Activated T-cell treated with anti-CD3 and anti-CD28 coated beads, Interleukin-2, amount 50 U/mL, for 4 hours (primary cell): ENCODE data around the gene MS4A7. TPM values are rescaled to one million over a fixed set of nuclear protein-coding genes. Genes with fewer than 3 reads are reported as not detected.
A peak's percentile ranks its signal among the peaks of the same experiment; 100 is the strongest.
"Not testable (repeated sequence)": the region's sequence is repeated elsewhere in the genome, so short reads cannot be mapped to it uniquely, and the experiment has no call there.

Experiments
- ATAC-seq, 2 donors: fragments of 200-7000 bp; cut with Tn5 transposase; one replicate each; pipeline ENCODE4 v1.10.0; 2021
- DNase-seq: peaks from one replicate; pipeline ENCODE4 v3.0.0-alpha.2; 2020
- H3K27me3 Mint-ChIP-seq: one replicate; pipeline ENCODE4 v1.8.0; 2021; ENCODE audit warnings: low read depth, mixed read lengths
- H3K36me3 Mint-ChIP-seq: one replicate; pipeline ENCODE4 v1.8.0; 2022; ENCODE audit warnings: mixed read lengths; ENCODE audit not compliant: insufficient read depth
- H3K4me1 Mint-ChIP-seq: one replicate; pipeline ENCODE4 v1.8.0; 2021; ENCODE audit warnings: low read depth, mixed read lengths
- H3K4me3 Mint-ChIP-seq: one replicate; pipeline ENCODE4 v1.8.0; 2021; ENCODE audit warnings: mild to moderate bottlenecking, moderate library complexity, mixed read lengths
- H3K9me3 Mint-ChIP-seq: one replicate; pipeline ENCODE4 v1.8.0; 2021; ENCODE audit warnings: mixed read lengths
- total RNA-seq, 3 donors: library from RNA; stranded (reverse); gene quantifications; one replicate each; pipeline ENCODE4 v1.2.1, GENCODE V29; 2021

Gene MS4A7
- total RNA-seq, 3 donors from 2014 or later = 0.14 to 0.45 TPM; not detected in 1

GRCh38 chr11:60362241-60362640 lies 16.1 kb upstream of the MS4A7 start:
- H3K4me1 Mint-ChIP-seq = peaks cover 3% of the 10 kb centered on the region
- no peaks in the 10 kb centered on the region for H3K9me3 Mint-ChIP-seq
- no peaks in the 10 kb centered on the region for H3K36me3 Mint-ChIP-seq
- H3K4me3 Mint-ChIP-seq = no peak overlapping the region
- H3K27me3 Mint-ChIP-seq = peaks cover 15% of the 10 kb centered on the region
- DNase-seq (no peak), ATAC-seq (no peak)

- DNase-seq (peak; percentile 30), ATAC-seq (peak; percentile 43 to 69)
- Mint-ChIP-seq H3K36me3 (no peaks in the 10 kb centered on the region), H3K27me3 (peaks cover 17% of the 10 kb centered on the region), H3K4me3 (peak overlapping the region; percentile 1), H3K4me1 (peaks cover 3% of the 10 kb centered on the region), H3K9me3 (no peaks in the 10 kb centered on the region)
Observed at GRCh38 chr11:60363542-60364470, 14.5 kb upstream of the MS4A7 start.

- H3K36me3 Mint-ChIP-seq, ATAC-seq, H3K4me1 Mint-ChIP-seq, DNase-seq, H3K9me3 Mint-ChIP-seq, H3K4me3 Mint-ChIP-seq: not testable (repeated sequence)
- peaks cover 20% of the 10 kb centered on the region for H3K27me3 Mint-ChIP-seq
Observed at GRCh38 chr11:60366262-60366904, 11.9 kb upstream of the MS4A7 start.

- DNase-seq = no peak
- peak; percentile 43 to 47 for ATAC-seq
Observed at GRCh38 chr11:60367009-60367408, 11.3 kb upstream of the MS4A7 start.

GRCh38 chr11:60367896-60368295 lies 10.4 kb upstream of the MS4A7 start:
- ATAC-seq (no peak), DNase-seq (no peak)
- no peaks in the 10 kb centered on the region for H3K36me3 Mint-ChIP-seq
- no peak overlapping the region for H3K4me3 Mint-ChIP-seq
- H3K9me3 Mint-ChIP-seq = no peaks in the 10 kb centered on the region
- H3K27me3 Mint-ChIP-seq = peaks cover 20% of the 10 kb centered on the region
- peaks cover 3% of the 10 kb centered on the region for H3K4me1 Mint-ChIP-seq

More at GRCh38 chr11:60367009-60367408, 11.3 kb upstream of the MS4A7 start:
- Mint-ChIP-seq H3K4me3 (no peak overlapping the region), H3K36me3 (no peaks in the 10 kb centered on the region), H3K27me3 (peaks cover 20% of the 10 kb centered on the region), H3K9me3 (no peaks in the 10 kb centered on the region), H3K4me1 (peaks cover 3% of the 10 kb centered on the region)

GRCh38 chr11:60370252-60370810 lies 8.0 kb upstream of the MS4A7 start:
- ATAC-seq = no peak
- DNase-seq = no peak
- Mint-ChIP-seq H3K4me1 (no peaks in the 10 kb centered on the region), H3K27me3 (peaks cover 11% of the 10 kb centered on the region), H3K9me3 (no peaks in the 10 kb centered on the region), H3K36me3 (no peaks in the 10 kb centered on the region), H3K4me3 (no peak overlapping the region)

- Mint-ChIP-seq H3K4me1 (no peaks in the 10 kb centered on the region), H3K9me3 (no peaks in the 10 kb centered on the region), H3K4me3 (no peak overlapping the region), H3K27me3 (peaks cover 14% of the 10 kb centered on the region), H3K36me3 (no peaks in the 10 kb centered on the region)
- no peak for ATAC-seq
- no peak for DNase-seq
Observed at GRCh38 chr11:60370811-60371298, 7.5 kb upstream of the MS4A7 start.

- H3K4me3 Mint-ChIP-seq = no peak overlapping the region
- H3K4me1 Mint-ChIP-seq = no peaks in the 10 kb centered on the region
- DNase-seq = no peak
- H3K27me3 Mint-ChIP-seq = peaks cover 14% of the 10 kb centered on the region
- ATAC-seq = no peak
- H3K9me3 Mint-ChIP-seq = no peaks in the 10 kb centered on the region
- no peaks in the 10 kb centered on the region for H3K36me3 Mint-ChIP-seq
Observed at GRCh38 chr11:60371386-60371785, 6.9 kb upstream of the MS4A7 start.

GRCh38 chr11:60371854-60372253 lies 6.5 kb upstream of the MS4A7 start:
- Mint-ChIP-seq H3K27me3 (peaks cover 14% of the 10 kb centered on the region), H3K4me3 (no peak overlapping the region), H3K4me1 (no peaks in the 10 kb centered on the region), H3K36me3 (no peaks in the 10 kb centered on the region), H3K9me3 (no peaks in the 10 kb centered on the region)
- ATAC-seq (no peak), DNase-seq (no peak)

- peaks cover 2% of the 10 kb centered on the region for H3K4me1 Mint-ChIP-seq
- H3K9me3 Mint-ChIP-seq = no peaks in the 10 kb centered on the region
- ATAC-seq (no peak), DNase-seq (no peak)
- no peaks in the 10 kb centered on the region for H3K36me3 Mint-ChIP-seq
- no peak overlapping the region for H3K4me3 Mint-ChIP-seq
- peaks cover 16% of the 10 kb centered on the region for H3K27me3 Mint-ChIP-seq
Observed at GRCh38 chr11:60372767-60373166, 5.6 kb upstream of the MS4A7 start.

- peaks cover 21% of the 10 kb centered on the region for H3K27me3 Mint-ChIP-seq
- ATAC-seq = no peak
Observed at GRCh38 chr11:60375316-60375715, 3.0 kb upstream of the MS4A7 start.

GRCh38 chr11:60376601-60377000 lies 1.7 kb upstream of the MS4A7 start:
- no peak for ATAC-seq
- Mint-ChIP-seq H3K36me3 (no peaks in the 10 kb centered on the region), H3K4me1 (peaks cover 5% of the 10 kb centered on the region), H3K9me3 (no peaks in the 10 kb centered on the region), H3K27me3 (peaks cover 22% of the 10 kb centered on the region), H3K4me3 (no peak overlapping the region)
- no peak for DNase-seq

More at GRCh38 chr11:60375316-60375715, 3.0 kb upstream of the MS4A7 start:
- DNase-seq = no peak
- Mint-ChIP-seq H3K9me3 (no peaks in the 10 kb centered on the region), H3K4me1 (peaks cover 5% of the 10 kb centered on the region), H3K36me3 (no peaks in the 10 kb centered on the region), H3K4me3 (no peak overlapping the region)

GRCh38 chr11:60377401-60378136 lies 763 bp upstream of the MS4A7 start:
- Mint-ChIP-seq H3K36me3 (no peaks in the 10 kb centered on the region), H3K27me3 (peaks cover 30% of the 10 kb centered on the region), H3K9me3 (no peaks in the 10 kb centered on the region), H3K4me3 (no peak overlapping the region), H3K4me1 (peaks cover 5% of the 10 kb centered on the region)
- DNase-seq (no peak), ATAC-seq (no peak)
